Measurements from ENCODE around the gene EPHA1. TPM values are rescaled to one million over a fixed set of nuclear protein-coding genes. Genes with fewer than 3 reads are reported as not detected.

EPHA1 gene
- total and polyA plus RNA-seq, 2 donors (not counting 1 experiment from before 2014, with no cell fraction given), result 0.39 to 0.49 TPM

DNA sequence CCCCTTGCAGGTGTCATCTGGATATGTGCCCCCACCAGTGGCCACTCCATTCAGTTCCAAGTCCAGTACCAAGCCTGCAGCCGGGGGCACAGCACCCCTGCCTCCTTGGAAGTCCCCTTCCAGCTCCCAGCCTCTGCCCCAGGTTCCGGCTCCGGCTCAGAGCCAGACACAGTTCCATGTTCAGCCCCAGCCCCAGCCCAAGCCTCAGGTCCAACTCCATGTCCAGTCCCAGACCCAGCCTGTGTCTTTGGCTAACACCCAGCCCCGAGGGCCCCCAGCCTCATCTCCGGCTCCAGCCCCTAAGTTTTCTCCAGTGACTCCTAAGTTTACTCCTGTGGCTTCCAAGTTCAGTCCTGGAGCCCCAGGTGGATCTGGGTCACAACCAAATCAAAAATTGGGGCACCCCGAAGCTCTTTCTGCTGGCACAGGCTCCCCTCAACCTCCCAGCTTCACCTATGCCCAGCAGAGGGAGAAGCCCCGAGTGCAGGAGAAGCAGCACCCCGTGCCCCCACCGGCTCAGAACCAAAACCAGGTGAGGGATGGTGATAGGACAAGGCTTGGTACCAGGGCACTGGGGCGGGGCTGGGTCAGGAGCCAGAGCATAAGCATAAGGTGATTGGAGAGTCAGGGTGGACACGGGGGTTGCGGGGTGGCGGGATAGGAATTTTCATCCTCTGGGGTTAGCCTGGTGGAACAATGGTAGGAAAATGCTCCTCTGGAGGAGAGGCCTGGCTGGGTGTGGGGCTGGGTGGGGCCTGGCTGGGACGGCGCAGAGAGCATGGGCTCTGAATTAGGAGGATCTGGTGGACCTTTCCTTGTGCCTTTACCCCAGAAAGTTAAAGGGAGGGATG, 25.6 kb downstream of the EPHA1 start:
- Histone ChIP-seq H3K36me3 (replicated peaks in 1 of 2; ENCODE audit: control extremely low read depth in 1 of 2, control insufficient read depth in 1 of 2, extremely low read depth in 1 of 2, insufficient read depth in 2 of 2, low read length in 1 of 2) (no peaks in the 10 kb centered on the region), H3K4me2 (replicated peaks; ENCODE audit: low read depth, low read length, poor library complexity, severe bottlenecking) (no peak overlapping the region), H3K9me3 (ENCODE audit: control extremely low read depth in 1 of 3, control insufficient read depth in 2 of 3, insufficient read depth in 1 of 3, low read length in 2 of 3) (no peaks in the 10 kb centered on the region), H3K4me3 (ENCODE audit: control extremely low read depth in 1 of 5, extremely low read depth in 1 of 5, insufficient read depth in 1 of 5, low read depth in 2 of 5, low read length in 4 of 5) (peak overlapping the region in 1 of 5 experiments; percentile 31), H3K4me1 (ENCODE audit: control insufficient read depth in 2 of 2, insufficient read depth in 2 of 2, low read length in 2 of 2) (peaks cover 44 to 60% of the 10 kb centered on the region in 2 donors), H3K79me2 (ENCODE audit: control insufficient read depth, insufficient read depth, low read length) (peaks cover 4% of the 10 kb centered on the region), H3K27me3 (replicated peaks in 1 of 4; ENCODE audit: control extremely low read depth in 1 of 4, control insufficient read depth in 3 of 4, insufficient read depth in 4 of 4, low read length in 3 of 4) (no peaks in the 10 kb centered on the region), H2AFZ (ENCODE audit: insufficient read depth, low read depth, low read length, poor library complexity, severe bottlenecking) (no peak overlapping the region), H4K20me1 (ENCODE audit: control insufficient read depth, insufficient read depth, low read length, poor library complexity, severe bottlenecking) (no peaks in the 10 kb centered on the region), H3K27ac (ENCODE audit: low read length in 2 of 2) (no peak overlapping the region), H3K9ac (ENCODE audit: low read length) (no peak overlapping the region)
- Mint-ChIP-seq H3K4me1 (peaks cover 17% of the 10 kb centered on the region), H3K9me3 (ENCODE audit: insufficient read depth) (no peaks in the 10 kb centered on the region), H3K27me3 (no peaks in the 10 kb centered on the region), H3K4me3 (peak overlapping the region; percentile 70), H3K27ac (peak overlapping the region; percentile 57)
- no peak for TF ChIP-seq EZH2 (IDR thresholded peaks at IDR 0.05; ENCODE audit: borderline replicate concordance, insufficient read depth, low read depth, low read length, poor library complexity, severe bottlenecking)
- TF ChIP-seq, protein P1, sequence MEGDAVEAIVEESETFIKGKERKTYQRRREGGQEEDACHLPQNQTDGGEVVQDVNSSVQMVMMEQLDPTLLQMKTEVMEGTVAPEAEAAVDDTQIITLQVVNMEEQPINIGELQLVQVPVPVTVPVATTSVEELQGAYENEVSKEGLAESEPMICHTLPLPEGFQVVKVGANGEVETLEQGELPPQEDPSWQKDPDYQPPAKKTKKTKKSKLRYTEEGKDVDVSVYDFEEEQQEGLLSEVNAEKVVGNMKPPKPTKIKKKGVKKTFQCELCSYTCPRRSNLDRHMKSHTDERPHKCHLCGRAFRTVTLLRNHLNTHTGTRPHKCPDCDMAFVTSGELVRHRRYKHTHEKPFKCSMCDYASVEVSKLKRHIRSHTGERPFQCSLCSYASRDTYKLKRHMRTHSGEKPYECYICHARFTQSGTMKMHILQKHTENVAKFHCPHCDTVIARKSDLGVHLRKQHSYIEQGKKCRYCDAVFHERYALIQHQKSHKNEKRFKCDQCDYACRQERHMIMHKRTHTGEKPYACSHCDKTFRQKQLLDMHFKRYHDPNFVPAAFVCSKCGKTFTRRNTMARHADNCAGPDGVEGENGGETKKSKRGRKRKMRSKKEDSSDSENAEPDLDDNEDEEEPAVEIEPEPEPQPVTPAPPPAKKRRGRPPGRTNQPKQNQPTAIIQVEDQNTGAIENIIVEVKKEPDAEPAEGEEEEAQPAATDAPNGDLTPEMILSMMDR (IDR thresholded peaks at IDR 0.05), result no peak
- ChIA-PET POLR2A (interaction anchor here (0.7 to 1.2 kb wide), 3 partner anchors 95 to 202 kb away, joined by 3 to 10 read pairs (median 4); partner anchors contain the start of genes CASP2 and GSTK1), CTCF (interaction anchor here (2.0 kb wide), 2 partner anchors 8 to 745 kb away, joined by 5 to 6 read pairs; no protein-coding TSS in a partner anchor)
- ATAC-seq (ENCODE audit: low read depth) (no peak), DNase-seq (no peak)
- intact Hi-C loops (cut with micrococcal nuclease), result loop anchor here (5.0 kb wide), 1 partner anchor 576 kb away; no protein-coding TSS in a partner anchor
- 97% methylated on average over 15 of the region's 15 CpGs for WGBS (ENCODE audit: insufficient coverage)
